Keratinocyte (primary cell): ENCODE data around the gene PIAS1.

ENCODE experiments used
- CTCF ChIP-seq, 3 experiments: IDR thresholded peaks in 1 of 3; conservative IDR thresholded peaks in 1 of 3; optimal IDR thresholded peaks in 1 of 3; 2 replicates in 2 of 3; 3 replicates in 1 of 3; pipeline versions ENCODE3 to v1.5.1; 2011; ENCODE audit warnings: low read length in 3 of 3, mild to moderate bottlenecking in 3 of 3, moderate library complexity in 2 of 3, control low read depth in 1 of 3, inconsistent platforms in 1 of 3; ENCODE audit not compliant: insufficient read depth in 2 of 3; ENCODE audit errors: extremely low read depth in 1 of 3
- EZH2 ChIP-seq: IDR thresholded peaks from one replicate; pipeline ENCODE4 v1.6.1; 2012; ENCODE audit warnings: inconsistent platforms, mild to moderate bottlenecking, low read length, moderate library complexity

DNA sequence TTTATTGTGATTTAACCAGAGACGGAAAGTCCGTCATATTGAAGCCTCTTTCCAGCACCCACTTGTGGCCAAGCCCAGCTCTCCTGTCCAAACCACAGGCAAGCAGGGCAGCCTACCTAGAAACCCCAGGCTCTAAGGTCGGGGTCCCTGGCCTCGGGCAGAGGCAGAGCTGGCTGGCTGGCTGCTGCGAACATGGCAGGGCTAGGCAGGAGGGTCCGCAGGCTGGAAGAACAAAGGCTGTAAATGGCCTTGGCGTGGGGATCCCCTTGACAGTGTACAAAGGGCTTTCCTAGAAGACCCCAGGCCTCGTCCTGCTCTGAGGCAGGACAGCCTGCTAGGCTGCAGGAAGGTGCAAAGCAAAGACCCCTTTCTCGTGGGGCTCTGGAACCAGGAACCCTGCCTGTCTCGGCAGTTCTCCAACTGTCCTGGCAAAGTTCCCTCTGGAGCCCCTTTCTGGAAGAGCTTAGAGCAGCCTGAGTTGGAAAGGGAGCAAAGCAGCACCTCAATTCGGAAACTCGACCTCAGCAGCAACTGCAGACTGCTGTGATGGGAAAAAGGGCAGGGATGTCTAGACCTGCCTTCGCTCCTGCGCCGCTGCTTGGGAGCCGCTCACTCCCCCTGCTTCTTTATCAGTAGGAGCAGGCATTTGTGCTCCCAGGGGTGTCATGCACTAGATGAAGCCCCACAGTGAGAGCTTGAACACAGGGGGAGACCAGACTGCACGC lies 142.5 kb downstream of the PIAS1 start:
- no peak for TF ChIP-seq CTCF (optimal IDR thresholded peaks at IDR 0.05 in 1 of 3, IDR thresholded peaks at IDR 0.05 in 1 of 3, conservative IDR thresholded peaks at IDR 0.05 in 1 of 3; ENCODE audit: extremely low read depth in 1 of 3, insufficient read depth in 2 of 3, low read length in 3 of 3)
- no peak for TF ChIP-seq EZH2
